Kidney epithelial cell (primary cell): ENCODE data around the gene ME3. TPM values are rescaled to one million over a fixed set of nuclear protein-coding genes. Genes with fewer than 3 reads are reported as not detected.

Source experiments
- DNase-seq: peaks from one replicate; pipeline ENCODE4 v3.0.0-alpha.2; 2010; ENCODE audit warnings: low read depth
- H3K27me3 ChIP-seq: 2 replicates; pipeline ENCODE4 v1.6.0; 2011; ENCODE audit warnings: low read length; ENCODE audit not compliant: control insufficient read depth, insufficient read depth
- H3K36me3 ChIP-seq: 2 replicates; pipeline ENCODE4 v1.5.1; 2011; ENCODE audit warnings: low read length; ENCODE audit not compliant: control insufficient read depth, insufficient read depth
- H3K4me3 ChIP-seq: 2 replicates; pipeline ENCODE4 v1.5.1; 2011; ENCODE audit warnings: low read depth, mild to moderate bottlenecking, control low read depth, low read length
- CTCF ChIP-seq: IDR thresholded peaks from 2 replicates; pipeline ENCODE4 v1.5.1; 2011; ENCODE audit warnings: mild to moderate bottlenecking, moderate library complexity, low read length, control low read depth, inconsistent platforms; ENCODE audit not compliant: insufficient read depth, poor library complexity, severe bottlenecking
- total RNA-seq: library from RNA; depleted of rRNA; stranded (reverse); fragments of >200 nt; gene quantifications from 2 replicates; pipeline ENCODE4 v1.2.3, GENCODE V29; 2015

ME3 gene
- total RNA-seq, 1 donor from 2014 or later = 35.7 TPM

- Histone ChIP-seq H3K36me3 (no peaks in the 10 kb centered on the region), H3K27me3 (no peaks in the 10 kb centered on the region), H3K4me3 (no peak overlapping the region)
- TF ChIP-seq CTCF = no peak
- no peak for DNase-seq
Observed at GRCh38 chr11:86575208-86575855, 97.1 kb downstream of the ME3 start.

DNA sequence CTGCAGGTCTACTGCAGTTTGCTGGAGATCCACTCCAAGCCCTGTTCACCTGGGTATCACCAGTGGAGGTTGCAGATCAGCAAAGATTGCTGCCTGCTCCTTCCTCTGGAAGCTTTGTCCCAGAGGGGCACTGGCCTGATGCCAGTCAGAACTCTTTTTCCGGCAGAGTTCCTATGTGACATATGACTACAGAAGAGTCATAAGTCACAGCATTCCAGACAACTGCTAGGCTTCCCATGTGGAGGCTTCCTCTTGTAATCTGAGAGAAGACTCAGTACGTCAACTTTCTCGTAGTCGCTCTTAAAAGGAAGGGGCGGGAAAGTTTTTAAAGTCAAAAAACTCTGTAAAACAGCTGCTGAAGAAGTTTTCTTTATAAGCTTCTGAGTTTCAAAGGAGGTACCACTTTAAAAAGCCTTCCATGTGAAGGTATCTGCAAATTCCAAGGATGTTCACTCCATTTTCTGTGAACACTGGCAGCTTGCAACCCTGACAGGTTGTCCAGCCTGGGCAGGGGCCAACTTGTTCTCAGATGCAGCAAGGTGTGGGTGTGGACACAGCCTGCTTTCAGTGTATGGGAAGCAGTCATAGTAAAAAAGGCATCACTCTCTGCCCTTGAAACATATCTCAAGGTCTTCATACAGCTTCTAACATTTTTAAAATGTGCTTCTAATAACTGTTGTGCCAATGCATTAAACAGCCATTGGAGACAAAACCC is 97.8 kb downstream of the ME3 start:
- no peak for DNase-seq
- TF ChIP-seq CTCF = no peak
- H3K27me3 ChIP-seq = no peaks in the 10 kb centered on the region
- no peak overlapping the region for H3K4me3 ChIP-seq
- H3K36me3 ChIP-seq = no peaks in the 10 kb centered on the region

GRCh38 chr11:86571273-86571948 is 101.0 kb downstream of the ME3 start:
- Histone ChIP-seq H3K4me3 (no peak overlapping the region), H3K36me3 (no peaks in the 10 kb centered on the region), H3K27me3 (no peaks in the 10 kb centered on the region)
- peak; percentile 68 for TF ChIP-seq CTCF
- no peak for DNase-seq

DNA sequence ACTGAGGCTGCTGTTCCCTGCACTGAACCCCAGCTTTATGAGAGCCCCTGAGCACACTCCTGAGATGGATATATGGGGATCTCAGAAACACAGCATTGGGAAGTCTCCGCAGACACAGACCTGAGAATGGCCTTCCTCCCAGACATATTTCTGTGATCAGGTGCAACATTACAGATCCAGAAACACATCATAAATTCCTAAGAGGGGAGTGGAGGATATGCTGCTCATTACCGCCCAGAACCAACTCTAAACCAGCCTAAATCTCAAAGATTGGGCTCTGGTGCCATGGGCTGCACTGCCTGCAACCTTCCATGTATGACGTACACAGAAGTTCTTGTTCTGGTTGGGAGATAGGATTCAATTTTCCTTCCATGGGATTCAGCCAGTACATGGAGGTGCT is 102.0 kb downstream of the ME3 start:
- Histone ChIP-seq H3K27me3 (no peaks in the 10 kb centered on the region), H3K36me3 (no peaks in the 10 kb centered on the region), H3K4me3 (no peak overlapping the region)
- no peak for DNase-seq
- TF ChIP-seq CTCF = no peak

DNA sequence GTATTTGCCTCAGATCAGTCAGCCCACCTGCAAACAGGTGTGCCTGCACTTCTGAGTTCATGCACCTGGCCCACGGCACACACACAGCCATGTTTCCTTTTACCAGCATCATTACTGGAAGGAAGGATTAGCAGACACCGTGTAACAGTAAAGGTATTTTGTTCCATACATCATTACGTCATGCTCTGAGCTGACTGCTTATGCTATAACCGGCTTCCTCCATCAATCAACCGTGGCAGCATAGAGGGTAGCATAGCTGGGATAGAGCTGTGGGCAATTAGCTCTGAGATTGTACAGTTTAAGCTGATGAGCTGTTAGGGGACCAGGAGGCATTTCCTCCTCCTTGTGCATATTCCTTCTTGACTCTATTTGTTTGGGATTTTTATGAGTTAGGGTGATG is 102.4 kb downstream of the ME3 start:
- Histone ChIP-seq H3K27me3 (no peaks in the 10 kb centered on the region), H3K4me3 (no peak overlapping the region), H3K36me3 (no peaks in the 10 kb centered on the region)
- no peak for DNase-seq
- no peak for TF ChIP-seq CTCF

DNA sequence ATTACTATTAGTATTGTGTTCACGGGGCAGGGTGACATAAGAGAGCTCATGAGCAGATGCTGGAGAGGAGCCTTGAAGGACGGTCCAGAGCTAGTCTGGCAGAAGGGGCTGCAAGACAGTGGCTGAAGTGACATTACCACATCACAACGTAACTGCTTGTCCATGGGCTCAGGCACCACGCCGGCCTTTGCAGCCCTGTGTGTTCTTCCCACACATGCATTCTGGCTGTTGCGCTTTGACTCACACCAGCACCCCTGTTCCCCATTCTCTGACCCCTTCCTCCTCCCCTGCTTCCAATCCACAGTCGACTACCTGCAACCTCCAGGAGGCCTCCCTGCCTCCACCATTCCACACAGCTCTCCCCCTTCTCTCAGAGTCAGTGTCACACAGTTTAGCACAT is 103.3 kb downstream of the ME3 start:
- TF ChIP-seq CTCF = no peak

More for the DNA sequence above, 103.3 kb downstream of the ME3 start:
- no peak for DNase-seq
- H3K27me3 ChIP-seq = no peaks in the 10 kb centered on the region
- H3K4me3 ChIP-seq = no peak overlapping the region
- H3K36me3 ChIP-seq = no peaks in the 10 kb centered on the region
